H1 (cell line): ENCODE results near the gene CDON. TPM values are rescaled to one million over a fixed set of nuclear protein-coding genes. Genes with fewer than 3 reads are reported as not detected.

Experiments used
- CTCF ChIA-PET: fragments of 300-600 bp; sonication (Branson Sonifier 250); formaldehyde crosslinking; loops from one replicate; lab custom pipeline; 2021; ENCODE audit not compliant: partially characterized antibody; lab: Charles Lee
- POLR2A ChIA-PET: fragments of 300-600 bp; sonication (Branson Sonifier 250); formaldehyde crosslinking; loops from one replicate; lab custom pipeline; 2021; ENCODE audit warnings: inconsistent platforms; ENCODE audit not compliant: partially characterized antibody; lab: Charles Lee
- DNase-seq, 2 experiments: peaks; one replicate each; pipeline versions ENCODE4 v3.0.0 to v3.0.0-alpha.2; 2010 to 2022; ENCODE audit warnings: low spot score in 2 of 2, low read depth in 1 of 2, mixed read lengths in 1 of 2
- FAIRE-seq: peaks from 2 replicates; lab custom pipeline; 2011; peaks lifted over from hg19 to GRCh38; lab: Jason Lieb, UNC
- H2AFZ ChIP-seq: 2 replicates; pipeline ENCODE4 v1.8.1; 2012; ENCODE audit warnings: low read length, inconsistent platforms
- H2AK5ac ChIP-seq: 2 replicates; pipeline ENCODE4 v1.6.1; 2013; ENCODE audit warnings: low read depth, low read length
- H2BK120ac ChIP-seq: replicated peaks from 2 replicates; pipeline ENCODE3; 2013; ENCODE audit warnings: low read depth, low read length, inconsistent platforms
- H2BK12ac ChIP-seq: 2 replicates; pipeline ENCODE4 v1.6.1; 2013; ENCODE audit warnings: low read depth, low read length
- H2BK15ac ChIP-seq: 2 replicates; pipeline ENCODE4 v1.6.1; 2013; ENCODE audit warnings: low read length
- H2BK20ac ChIP-seq: 2 replicates; pipeline ENCODE4 v1.6.1; 2013; ENCODE audit warnings: low read length
- H2BK5ac ChIP-seq: 2 replicates; pipeline ENCODE4 v1.6.1; 2013; ENCODE audit warnings: low read depth, low read length
- H3K14ac ChIP-seq: 2 replicates; pipeline ENCODE4 v1.6.1; 2013; ENCODE audit warnings: inconsistent platforms; ENCODE audit not compliant: insufficient read length
- H3K18ac ChIP-seq: 2 replicates; pipeline ENCODE4 v1.6.1; 2013; ENCODE audit warnings: low read length; ENCODE audit errors: extremely low read depth
- H3K23ac ChIP-seq: 2 replicates; pipeline ENCODE4 v1.6.1; 2013; ENCODE audit warnings: inconsistent platforms; ENCODE audit not compliant: insufficient read length
- H3K23me2 ChIP-seq: 2 replicates; pipeline ENCODE4 v1.6.1; 2013; ENCODE audit warnings: low read depth, low read length
- H3K27ac ChIP-seq: 2 replicates; pipeline ENCODE4 v1.6.1; 2011; ENCODE audit warnings: low read depth, low read length, inconsistent platforms
- H3K27me3 ChIP-seq, 4 experiments: replicated peaks in 1 of 4; 1 replicate in 1 of 4; 2 replicates in 3 of 4; pipeline versions ENCODE4 v1.6.1 to v1.8.1; 2011 to 2013; ENCODE audit warnings: low read length in 3 of 4, mild to moderate bottlenecking in 3 of 4, inconsistent platforms in 2 of 4, mixed read lengths in 2 of 4, moderate library complexity in 1 of 4; ENCODE audit not compliant: control insufficient read depth in 3 of 4, insufficient read depth in 3 of 4; ENCODE audit errors: extremely low read depth in 1 of 4
- H3K36me3 ChIP-seq, 4 experiments: 2 replicates each; pipeline versions ENCODE4 v1.6.1 to v1.8.1; 2011 to 2013; ENCODE audit warnings: mild to moderate bottlenecking in 4 of 4, low read length in 3 of 4, moderate library complexity in 2 of 4, control low read depth in 1 of 4, inconsistent platforms in 1 of 4; ENCODE audit not compliant: insufficient read depth in 4 of 4, control insufficient read depth in 2 of 4
- H3K4ac ChIP-seq: replicated peaks from 2 replicates; pipeline ENCODE3; 2013; ENCODE audit warnings: low read length, low read depth, mixed read lengths, inconsistent platforms; ENCODE audit not compliant: insufficient read length
- H3K4me1 ChIP-seq, 4 experiments: replicated peaks in 1 of 4; 1 replicate in 1 of 4; 2 replicates in 3 of 4; pipeline versions ENCODE4 v1.6.1 to v1.8.1; 2011 to 2013; ENCODE audit warnings: low read length in 3 of 4, inconsistent platforms in 2 of 4, mixed read lengths in 1 of 4; ENCODE audit not compliant: insufficient read depth in 4 of 4, control insufficient read depth in 3 of 4
- H3K4me2 ChIP-seq, 2 experiments: 2 replicates each; pipeline versions ENCODE4 v1.6.1 to v1.8.1; 2011 to 2013; ENCODE audit warnings: low read depth in 2 of 2, low read length in 2 of 2, control low read depth in 1 of 2, inconsistent platforms in 1 of 2, mild to moderate bottlenecking in 1 of 2; ENCODE audit not compliant: insufficient read depth in 1 of 2
- H3K4me3 ChIP-seq, 4 experiments: fragments of 200-600, 300-600 bp in 1 of 4; sonication (generic), shearing (Covaris generic), sonication (Bioruptor Twin) in 1 of 4; 2 replicates each; pipeline versions ENCODE4 v1.5.1 to v1.8.1; 2011 to 2016; ENCODE audit warnings: low read length in 4 of 4, low read depth in 3 of 4, control low read depth in 2 of 4, inconsistent platforms in 2 of 4, mild to moderate bottlenecking in 2 of 4, mixed read lengths in 1 of 4, moderate library complexity in 1 of 4; ENCODE audit not compliant: insufficient read depth in 2 of 4; ENCODE audit errors: extremely low read depth in 1 of 4
- H3K56ac ChIP-seq: replicated peaks from 2 replicates; pipeline ENCODE3; 2013; ENCODE audit warnings: low read depth, mild to moderate bottlenecking, mixed read lengths, low read length, inconsistent platforms; ENCODE audit not compliant: insufficient read length
- H3K79me1 ChIP-seq: 2 replicates; pipeline ENCODE4 v1.6.1; 2013; ENCODE audit warnings: low read depth, low read length, control low read depth
- H3K79me2 ChIP-seq, 2 experiments: 2 replicates each; pipeline versions ENCODE4 v1.6.1 to v1.8.1; 2012 to 2013; ENCODE audit warnings: low read length in 2 of 2, mild to moderate bottlenecking in 2 of 2, inconsistent platforms in 1 of 2; ENCODE audit not compliant: insufficient read depth in 2 of 2, control insufficient read depth in 1 of 2
- H3K9ac ChIP-seq, 4 experiments: replicated peaks in 1 of 4; 1 replicate in 1 of 4; 2 replicates in 3 of 4; pipeline versions ENCODE4 v1.6.1 to v1.8.1; 2011 to 2013; ENCODE audit warnings: low read depth in 3 of 4, low read length in 3 of 4, control low read depth in 2 of 4, mild to moderate bottlenecking in 2 of 4, moderate library complexity in 2 of 4, inconsistent platforms in 1 of 4; ENCODE audit errors: extremely low read depth in 1 of 4
- H3K9me3 ChIP-seq, 2 experiments: 2 replicates each; pipeline versions ENCODE4 v1.6.1 to v1.8.1; 2012 to 2013; ENCODE audit warnings: mild to moderate bottlenecking in 2 of 2, moderate library complexity in 2 of 2, control low read depth in 1 of 2, inconsistent platforms in 1 of 2, low read depth in 1 of 2, low read length in 1 of 2, mixed read lengths in 1 of 2; ENCODE audit not compliant: insufficient read depth in 2 of 2
- H4K20me1 ChIP-seq, 2 experiments: replicated peaks in 1 of 2; 2 replicates each; pipeline versions ENCODE3 to v1.8.1; 2011 to 2013; ENCODE audit warnings: inconsistent platforms in 2 of 2, low read length in 2 of 2, mild to moderate bottlenecking in 1 of 2; ENCODE audit not compliant: insufficient read depth in 2 of 2, control insufficient read depth in 1 of 2
- H4K5ac ChIP-seq: 2 replicates; pipeline ENCODE4 v1.6.1; 2013; ENCODE audit warnings: low read length, low read depth, mixed read lengths, inconsistent platforms; ENCODE audit not compliant: insufficient read length
- H4K8ac ChIP-seq: 2 replicates; pipeline ENCODE4 v1.8.0; 2013; ENCODE audit warnings: mild to moderate bottlenecking, moderate library complexity, low read length, inconsistent platforms; ENCODE audit not compliant: insufficient read depth; ENCODE audit errors: extremely low read depth
- H4K91ac ChIP-seq: replicated peaks from 2 replicates; pipeline ENCODE3; 2013; ENCODE audit warnings: low read length, mixed read lengths, inconsistent platforms; ENCODE audit not compliant: insufficient read length
- ASH2L ChIP-seq: fragments of 200-600, 300-600 bp; sonication (generic); IDR thresholded peaks from one replicate; pipeline ENCODE4 v1.7.1; 2017; ENCODE audit warnings: low read length
- CREB1 ChIP-seq: IDR thresholded peaks from 2 replicates; pipeline ENCODE4 v1.6.1; 2012; ENCODE audit warnings: inconsistent platforms
- EP300 ChIP-seq, 2 experiments: IDR thresholded peaks; 1 replicate in 1 of 2; 2 replicates in 1 of 2; pipeline ENCODE4 v1.6.1; 2011 to 2012; ENCODE audit warnings: low read depth in 2 of 2, low read length in 2 of 2, mild to moderate bottlenecking in 2 of 2, borderline replicate concordance in 1 of 2, inconsistent platforms in 1 of 2, moderate library complexity in 1 of 2
- RAD21 ChIP-seq, 2 experiments: IDR thresholded peaks in 1 of 2; conservative IDR thresholded peaks in 1 of 2; 2 replicates each; pipeline ENCODE4 v1.6.1; 2011; ENCODE audit warnings: low read depth in 2 of 2, low read length in 2 of 2, improper control_type of control experiment in 1 of 2, inconsistent platforms in 1 of 2, mild to moderate bottlenecking in 1 of 2, moderate library complexity in 1 of 2
- SRF ChIP-seq: IDR thresholded peaks from 2 replicates; pipeline ENCODE4 v1.6.1; 2011; ENCODE audit warnings: mild to moderate bottlenecking, low read depth, low read length, moderate library complexity
- TEAD4 ChIP-seq: IDR thresholded peaks from 2 replicates; pipeline ENCODE4 v1.6.1; 2012; ENCODE audit warnings: low read depth, low read length, inconsistent platforms, mixed read lengths
- WGBS, 2 experiments: shearing (Covaris generic) in 1 of 2; methylation state at CpG; one replicate each; pipeline versions ENCODE4 v1.1.6 to v1.1.7; 2013 to 2015; ENCODE audit warnings: low lambda C conversion rate in 2 of 2, mixed read lengths in 2 of 2, inconsistent platforms in 1 of 2, low coverage in 1 of 2, missing lambda C conversion rate in 1 of 2; ENCODE audit not compliant: insufficient replicate concordance in 2 of 2, insufficient coverage in 1 of 2, insufficient read length in 1 of 2; ENCODE audit errors: extremely low coverage in 1 of 2, missing lambda C conversion rate in 1 of 2; 5-methylcytosine and 5-hydroxymethylcytosine counted together
- polyA plus RNA-seq, 7 experiments: library from polyadenylated mRNA; depleted of rRNA in 3 of 7; stranded (reverse) in 5 of 7; unstranded in 2 of 7; fragments of >200 nt in 5 of 7; fragments of 200-250 nt in 2 of 7; gene quantifications; 1 replicate in 5 of 7; 2 replicates in 1 of 7; 4 replicates in 1 of 7; pipeline versions ENCODE4 v1.2.1 to v1.2.3, GENCODE V29; 2011 to 2013; ENCODE audit warnings: missing spikeins in 2 of 7, mixed read lengths in 2 of 7
- total RNA-seq: library from RNA; stranded (reverse); fragmentation: NEBNext Ultra II Directional; extraction: Animal tissue kit (Norgen Biotek cat#: 25700); gene quantifications from 2 replicates; pipeline ENCODE4 v1.2.1, GENCODE V29; 2021
- TF ChIP-seq, protein P1 (sequence below), 3 experiments: IDR thresholded peaks; 1 replicate in 2 of 3; 2 replicates in 1 of 3; pipeline versions ENCODE4 v1.5.1 to v1.6.1; 2011; ENCODE audit warnings: low read length in 3 of 3, mild to moderate bottlenecking in 3 of 3, inconsistent platforms in 2 of 3, low read depth in 1 of 3, moderate library complexity in 1 of 3; ENCODE audit not compliant: insufficient read depth in 1 of 3; ENCODE audit errors: control extremely low read depth in 1 of 3

The CDON gene
- total and polyA plus RNA-seq, 2 of the 8 experiments (the other 6 are each of a cell fraction or from before 2014, with no cell fraction given), result 11.0 to 32.5 TPM

GRCh38 chr11:125923012-125923579, 139.6 kb downstream of the CDON start:
- no peak overlapping the region for H3K9ac ChIP-seq
- no peak overlapping the region for H3K27ac ChIP-seq
- H3K56ac ChIP-seq, result no peak overlapping the region
- no peaks in the 10 kb centered on the region for H3K23me2 ChIP-seq
- FAIRE-seq (peak; percentile 95), DNase-seq (peak in 1 of 2 experiments; percentile 34)
- H4K91ac ChIP-seq, result no peak overlapping the region
- no peak overlapping the region for H2AFZ ChIP-seq
- no peaks in the 10 kb centered on the region for H4K20me1 ChIP-seq
- H3K27me3 ChIP-seq, result no peaks in the 10 kb centered on the region; a peak in 1 of 7 replicates
- no peak overlapping the region for H3K18ac ChIP-seq
- no peak overlapping the region for H2BK5ac ChIP-seq
- H3K9me3 ChIP-seq, result no peaks in the 10 kb centered on the region
- no peak overlapping the region for H4K8ac ChIP-seq
- H4K5ac ChIP-seq, result no peak overlapping the region
- no peaks in the 10 kb centered on the region; a peak in 1 of 7 replicates for H3K4me1 ChIP-seq
- ChIA-PET CTCF (interaction anchor here (0.6 to 5.8 kb wide), 18 partner anchors 10 to 569 kb away, joined by 3 to 118 read pairs (median 4); no protein-coding TSS in a partner anchor), POLR2A (no interaction called here)
- no peak overlapping the region for H2BK15ac ChIP-seq
- H3K4me3 ChIP-seq, result no peak overlapping the region
- H3K79me2 ChIP-seq, result no peaks in the 10 kb centered on the region
- 29% methylated on average over 8 of the region's 8 CpGs; no CpG with 5 or more reads in 1 of the 2 experiments for WGBS, 2 experiments
- H3K23ac ChIP-seq, result no peak overlapping the region
- no peak overlapping the region for H2AK5ac ChIP-seq
- TF ChIP-seq EP300 (IDR thresholded peaks at IDR 0.05; ENCODE audit: borderline replicate concordance in 1 of 2, low read depth in 2 of 2, low read length in 2 of 2) (no peak), SRF (no peak), RAD21 (IDR thresholded peaks at IDR 0.05 in 1 of 2, conservative IDR thresholded peaks at IDR 0.05 in 1 of 2; ENCODE audit: low read depth in 2 of 2, low read length in 2 of 2) (peak; percentile 96), CREB1 (0 out of 2 replicates have a peak, but pooled peaks have one; percentile 15), ASH2L (no peak), TEAD4 (0 out of 2 replicates have a peak, but pooled peaks have one; percentile 13)
- TF ChIP-seq, protein P1, sequence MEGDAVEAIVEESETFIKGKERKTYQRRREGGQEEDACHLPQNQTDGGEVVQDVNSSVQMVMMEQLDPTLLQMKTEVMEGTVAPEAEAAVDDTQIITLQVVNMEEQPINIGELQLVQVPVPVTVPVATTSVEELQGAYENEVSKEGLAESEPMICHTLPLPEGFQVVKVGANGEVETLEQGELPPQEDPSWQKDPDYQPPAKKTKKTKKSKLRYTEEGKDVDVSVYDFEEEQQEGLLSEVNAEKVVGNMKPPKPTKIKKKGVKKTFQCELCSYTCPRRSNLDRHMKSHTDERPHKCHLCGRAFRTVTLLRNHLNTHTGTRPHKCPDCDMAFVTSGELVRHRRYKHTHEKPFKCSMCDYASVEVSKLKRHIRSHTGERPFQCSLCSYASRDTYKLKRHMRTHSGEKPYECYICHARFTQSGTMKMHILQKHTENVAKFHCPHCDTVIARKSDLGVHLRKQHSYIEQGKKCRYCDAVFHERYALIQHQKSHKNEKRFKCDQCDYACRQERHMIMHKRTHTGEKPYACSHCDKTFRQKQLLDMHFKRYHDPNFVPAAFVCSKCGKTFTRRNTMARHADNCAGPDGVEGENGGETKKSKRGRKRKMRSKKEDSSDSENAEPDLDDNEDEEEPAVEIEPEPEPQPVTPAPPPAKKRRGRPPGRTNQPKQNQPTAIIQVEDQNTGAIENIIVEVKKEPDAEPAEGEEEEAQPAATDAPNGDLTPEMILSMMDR (IDR thresholded peaks at IDR 0.05; ENCODE audit: control extremely low read depth in 1 of 3, insufficient read depth in 1 of 3, low read depth in 1 of 3, low read length in 3 of 3), result peak; percentile 64 to 88 (median 86)
- no peak overlapping the region for H2BK12ac ChIP-seq
- no peak overlapping the region for H3K4ac ChIP-seq
- no peak overlapping the region for H2BK20ac ChIP-seq
- no peaks in the 10 kb centered on the region for H3K79me1 ChIP-seq
- no peak overlapping the region for H3K14ac ChIP-seq
- no peak overlapping the region for H3K4me2 ChIP-seq
- H3K36me3 ChIP-seq, result no peaks in the 10 kb centered on the region
- H2BK120ac ChIP-seq, result no peak overlapping the region
